HG03520 (cell line): ENCODE measurements around the gene LDB2.

Experiments
- ATAC-seq: cut with Tn5 transposase; IDR thresholded peaks from one replicate; pipeline ENCODE4 v1.9.1; 2021; ENCODE audit warnings: mild to moderate bottlenecking, moderate library complexity; ENCODE audit not compliant: unreplicated experiment

LDB2 gene

GRCh38 chr4:16809064-16809463 is 89.4 kb downstream of the LDB2 start:
- no peak for ATAC-seq

DNA sequence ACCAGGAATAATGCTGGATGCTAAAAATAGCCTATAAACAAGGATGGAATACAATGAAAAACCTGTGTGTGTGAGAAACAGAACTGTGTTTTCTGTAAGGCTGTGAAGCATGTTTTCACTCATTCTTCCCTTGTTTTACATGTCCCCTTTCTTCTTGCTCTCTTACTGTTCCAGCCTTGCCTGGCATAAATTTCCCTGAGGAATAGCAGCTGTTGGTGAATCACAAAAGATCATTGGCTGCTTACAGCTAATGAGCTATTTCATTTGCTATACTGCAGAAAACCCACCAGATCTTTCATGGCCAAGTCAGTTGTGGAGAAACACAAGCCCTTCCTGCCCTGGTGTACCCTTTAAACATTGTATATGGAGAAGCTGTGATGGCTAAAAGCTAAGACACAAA is 91.1 kb downstream of the LDB2 start:
- no peak for ATAC-seq

- ATAC-seq, result no peak
Measured at GRCh38 chr4:16804581-16804980, 93.9 kb downstream of the LDB2 start.

DNA sequence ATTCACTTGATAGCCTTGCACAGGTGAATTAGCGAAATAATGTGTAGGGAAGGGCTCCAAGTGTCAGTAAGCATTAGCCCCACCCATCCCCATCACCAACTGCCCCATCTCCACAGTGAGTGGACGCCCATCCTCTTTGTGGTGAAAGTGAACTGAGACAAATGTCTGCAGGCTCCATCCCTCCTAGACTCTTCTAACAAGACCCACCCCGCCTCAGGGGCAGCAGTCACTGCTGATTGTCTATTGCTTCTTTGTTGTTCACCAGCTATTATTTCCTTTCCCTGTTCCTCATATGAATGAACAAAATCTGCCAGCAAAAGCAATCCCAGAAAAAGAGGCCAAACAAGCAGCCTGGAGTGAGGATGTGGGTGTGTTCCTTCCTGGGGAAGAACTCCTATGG is 96.4 kb downstream of the LDB2 start:
- no peak for ATAC-seq

- ATAC-seq, result no peak
Measured at GRCh38 chr4:16801356-16801755, 97.1 kb downstream of the LDB2 start.

- ATAC-seq, result no peak
Measured at GRCh38 chr4:16794816-16795445, 103.5 kb downstream of the LDB2 start.

DNA sequence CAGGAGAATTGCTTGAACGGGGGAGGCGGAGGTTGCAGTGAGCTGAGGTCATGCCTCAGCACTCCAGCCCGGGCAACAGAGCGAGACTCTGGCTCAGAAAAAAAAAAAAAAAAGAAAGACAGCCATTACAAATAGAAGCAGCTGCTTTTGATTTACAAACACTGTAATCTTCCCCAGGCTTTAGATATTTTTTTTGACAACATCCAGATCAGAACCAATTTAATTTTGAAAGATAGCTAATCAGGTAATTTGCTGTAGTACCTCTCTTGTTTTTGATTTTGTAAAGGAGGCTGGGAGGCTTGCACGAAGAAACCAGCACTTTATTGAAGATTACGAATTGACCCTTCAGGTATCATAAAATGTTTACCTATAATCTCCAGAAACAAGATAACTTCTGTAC is 107.0 kb downstream of the LDB2 start:
- no peak for ATAC-seq

DNA sequence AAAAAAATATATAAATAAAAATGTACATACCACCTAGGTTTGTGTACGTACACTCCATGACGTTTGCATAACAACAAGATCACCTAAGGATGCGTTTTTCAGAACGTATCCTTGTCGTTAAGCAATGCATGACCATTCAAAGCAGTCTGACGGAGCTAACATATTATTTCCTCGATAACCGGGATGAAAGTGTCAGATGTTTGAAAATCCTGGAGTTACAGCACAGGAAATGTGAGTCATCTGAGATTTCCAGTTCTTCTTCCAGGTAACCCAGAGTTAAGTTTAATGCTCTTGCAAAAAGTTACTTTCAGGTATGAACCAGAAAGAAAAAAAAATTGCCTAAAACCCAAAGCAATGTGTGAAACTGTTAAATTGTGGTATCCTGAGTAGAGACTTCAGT is 107.9 kb downstream of the LDB2 start:
- no peak for ATAC-seq

DNA sequence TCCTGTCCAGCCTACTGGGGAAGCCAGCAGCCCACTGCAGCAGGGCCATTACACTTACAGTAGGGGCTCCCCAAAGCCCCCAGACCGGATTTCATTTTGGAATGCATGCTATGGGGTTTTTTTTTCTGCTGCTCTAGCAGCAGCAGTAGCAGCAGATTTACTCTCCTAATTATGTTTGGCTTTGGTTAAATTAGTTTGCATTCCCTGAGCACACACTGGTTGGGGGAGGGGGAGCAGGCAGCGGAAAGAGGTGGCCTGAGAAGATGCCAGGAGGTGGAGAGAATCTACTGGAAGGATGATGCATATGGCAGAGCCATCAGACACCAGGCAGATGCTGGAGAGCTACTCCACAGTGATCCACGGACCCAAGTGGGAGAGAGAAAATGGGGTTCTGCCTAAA is 109.6 kb downstream of the LDB2 start:
- no peak for ATAC-seq

- ATAC-seq, result no peak
Measured at GRCh38 chr4:16785793-16786527, 112.5 kb downstream of the LDB2 start.

DNA sequence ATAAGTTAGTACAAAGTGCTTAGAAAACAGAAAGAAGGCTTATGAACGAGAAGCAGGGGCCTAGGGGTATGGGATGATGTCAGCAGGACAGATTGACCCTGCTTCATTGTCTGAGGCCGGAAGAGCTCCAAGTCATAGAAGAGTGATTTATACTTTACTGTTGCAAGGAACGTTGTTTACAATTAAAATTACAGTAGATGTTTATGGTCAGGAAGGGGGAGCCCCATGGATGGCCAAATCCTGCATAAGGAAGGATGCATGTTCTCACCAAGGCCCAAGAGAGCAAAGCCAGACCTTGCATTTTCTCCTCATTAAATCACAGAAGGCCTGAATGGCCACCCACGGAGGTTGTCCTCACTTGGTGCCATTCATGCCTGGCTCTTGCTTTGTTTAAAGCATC is 115.3 kb downstream of the LDB2 start:
- ATAC-seq, result no peak

- no peak for ATAC-seq
Measured at GRCh38 chr4:16779028-16779675, 119.3 kb downstream of the LDB2 start.

DNA sequence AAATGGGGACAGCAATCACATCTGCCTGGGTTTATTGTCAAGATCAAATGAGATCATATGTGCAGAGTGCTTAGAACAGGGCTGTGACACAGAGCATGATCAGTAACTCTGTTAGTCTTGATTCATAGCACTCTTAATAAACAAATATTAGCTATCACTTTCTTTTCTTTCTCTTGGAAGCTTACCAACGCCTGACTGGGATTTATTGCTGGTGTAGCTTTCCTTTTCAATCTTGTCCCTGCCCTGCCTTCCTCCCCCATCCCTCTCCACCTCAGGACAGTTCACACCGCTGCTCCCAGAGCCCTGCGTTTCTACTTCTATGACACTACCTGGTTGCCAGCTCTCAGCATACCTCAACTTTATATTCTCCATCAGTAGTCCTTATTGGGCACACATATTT is 120.7 kb downstream of the LDB2 start:
- no peak for ATAC-seq

- no peak for ATAC-seq
Measured at GRCh38 chr4:16775411-16776154, 122.9 kb downstream of the LDB2 start.

GRCh38 chr4:16772366-16772850 is 126.0 kb downstream of the LDB2 start:
- no peak for ATAC-seq

- ATAC-seq, result no peak
Measured at GRCh38 chr4:16770710-16771285, 127.6 kb downstream of the LDB2 start.

- no peak for ATAC-seq
Measured at GRCh38 chr4:16767861-16768260, 130.6 kb downstream of the LDB2 start.

- ATAC-seq, result no peak
Measured at GRCh38 chr4:16767251-16767650, 131.2 kb downstream of the LDB2 start.

- ATAC-seq, result no peak
Measured at GRCh38 chr4:16765546-16765945, 132.9 kb downstream of the LDB2 start.

DNA sequence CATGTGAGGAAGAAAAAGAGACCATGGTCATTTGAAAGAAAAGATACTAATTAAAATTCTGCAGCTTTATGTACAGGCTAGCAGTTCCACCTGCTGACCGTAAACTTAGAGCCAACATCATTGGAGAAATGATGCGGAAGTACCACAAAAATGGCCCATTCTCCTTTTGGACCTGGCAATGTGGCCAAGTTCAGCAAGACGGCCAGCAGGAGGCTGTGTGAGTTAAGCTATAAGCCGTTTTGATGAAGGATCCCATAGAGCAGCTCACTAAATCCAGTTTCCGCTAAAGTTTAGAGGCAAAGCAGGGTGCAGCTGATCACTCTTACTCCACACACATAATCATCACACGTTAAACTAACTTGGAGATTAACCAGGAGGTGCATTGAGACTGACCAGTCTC is 133.8 kb downstream of the LDB2 start:
- no peak for ATAC-seq
